Superior temporal gyrus (tissue), 1 donor: ENCODE data around the gene AP3B2.

ENCODE experiments used
- DNase-seq: peaks from one replicate; pipeline ENCODE4 v3.0.0-alpha.2; 2016; ENCODE audit errors: extremely low spot score

Gene AP3B2

DNA sequence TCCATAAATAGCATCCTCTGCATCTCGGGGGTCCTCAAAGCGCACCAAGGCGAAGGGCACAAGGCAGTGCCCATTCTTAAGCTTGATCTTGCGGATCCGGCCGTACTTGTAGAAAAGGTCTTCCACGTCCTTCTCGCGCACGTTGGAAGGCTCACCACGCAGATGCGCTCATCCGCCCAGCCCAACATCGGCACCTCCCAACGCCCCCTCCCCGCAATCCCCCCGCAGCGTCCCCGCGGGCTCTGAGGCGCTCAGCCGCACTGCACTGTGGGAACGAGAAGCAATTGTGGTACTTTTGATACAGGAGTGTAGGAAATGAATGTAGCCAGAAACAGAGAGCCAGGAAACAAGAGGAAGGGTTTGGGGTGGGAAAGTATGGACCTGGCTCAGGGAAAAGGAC lies 17.5 kb downstream of the AP3B2 start:
- DNase-seq = no peak

DNA sequence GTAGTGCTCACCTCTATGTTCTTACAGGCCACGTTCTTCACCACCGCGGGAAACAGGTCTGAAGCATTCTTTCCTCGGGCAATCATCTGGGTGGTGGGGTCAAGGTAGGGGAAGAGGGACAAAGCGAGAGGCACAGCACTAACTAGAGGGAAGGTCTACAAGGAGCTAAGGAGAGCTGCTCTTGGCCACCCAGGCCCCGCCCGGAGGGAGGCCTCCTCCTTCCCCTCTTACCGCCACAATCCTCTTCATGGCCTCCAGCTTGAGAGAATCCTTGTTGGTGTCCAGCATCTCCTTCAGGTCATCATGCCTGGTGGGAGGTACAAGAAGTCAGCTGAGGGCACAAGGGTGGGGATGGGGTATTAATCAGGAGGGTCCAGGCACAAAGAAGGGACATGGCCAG lies 20.5 kb downstream of the AP3B2 start:
- DNase-seq = no peak

DNA sequence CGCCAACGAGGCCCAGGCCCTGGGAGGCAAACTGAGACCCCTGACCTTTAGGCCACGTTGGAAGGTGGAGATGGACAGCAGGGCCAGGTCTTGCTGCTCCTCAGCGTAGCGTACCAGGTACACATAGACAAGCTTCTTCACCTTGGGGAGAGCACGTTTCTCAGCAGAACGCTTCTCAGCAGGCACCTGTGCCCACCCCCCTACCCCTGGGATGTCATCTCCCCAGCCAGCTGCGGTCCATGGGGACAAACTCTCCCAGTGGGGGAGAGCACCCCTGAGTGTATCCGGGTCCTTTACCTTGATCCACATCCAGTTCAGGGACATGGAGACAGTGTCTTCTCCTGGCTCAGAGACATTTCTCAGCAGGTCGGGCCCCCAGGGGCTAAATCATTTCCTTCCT lies 21.0 kb downstream of the AP3B2 start:
- no peak for DNase-seq

DNA sequence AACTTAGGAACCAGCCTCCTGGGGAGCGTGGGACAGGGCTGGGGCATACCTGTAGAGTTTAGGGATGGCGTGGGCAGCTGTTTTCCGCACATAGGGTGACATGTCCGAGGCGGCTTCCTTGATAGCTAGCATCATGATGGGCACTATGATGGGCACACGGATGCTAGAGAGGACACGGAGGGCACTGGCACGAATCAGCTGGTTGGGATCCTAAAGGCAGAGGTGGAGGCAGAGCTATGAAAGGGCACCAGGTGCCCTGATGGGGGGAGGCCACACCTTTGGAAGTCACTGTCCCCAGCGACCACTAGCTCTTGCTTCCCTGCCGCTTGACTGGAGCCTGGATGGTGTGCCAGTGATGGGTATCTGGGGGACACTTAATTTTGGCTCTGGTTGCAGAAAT lies 28.3 kb downstream of the AP3B2 start:
- no peak for DNase-seq

DNA sequence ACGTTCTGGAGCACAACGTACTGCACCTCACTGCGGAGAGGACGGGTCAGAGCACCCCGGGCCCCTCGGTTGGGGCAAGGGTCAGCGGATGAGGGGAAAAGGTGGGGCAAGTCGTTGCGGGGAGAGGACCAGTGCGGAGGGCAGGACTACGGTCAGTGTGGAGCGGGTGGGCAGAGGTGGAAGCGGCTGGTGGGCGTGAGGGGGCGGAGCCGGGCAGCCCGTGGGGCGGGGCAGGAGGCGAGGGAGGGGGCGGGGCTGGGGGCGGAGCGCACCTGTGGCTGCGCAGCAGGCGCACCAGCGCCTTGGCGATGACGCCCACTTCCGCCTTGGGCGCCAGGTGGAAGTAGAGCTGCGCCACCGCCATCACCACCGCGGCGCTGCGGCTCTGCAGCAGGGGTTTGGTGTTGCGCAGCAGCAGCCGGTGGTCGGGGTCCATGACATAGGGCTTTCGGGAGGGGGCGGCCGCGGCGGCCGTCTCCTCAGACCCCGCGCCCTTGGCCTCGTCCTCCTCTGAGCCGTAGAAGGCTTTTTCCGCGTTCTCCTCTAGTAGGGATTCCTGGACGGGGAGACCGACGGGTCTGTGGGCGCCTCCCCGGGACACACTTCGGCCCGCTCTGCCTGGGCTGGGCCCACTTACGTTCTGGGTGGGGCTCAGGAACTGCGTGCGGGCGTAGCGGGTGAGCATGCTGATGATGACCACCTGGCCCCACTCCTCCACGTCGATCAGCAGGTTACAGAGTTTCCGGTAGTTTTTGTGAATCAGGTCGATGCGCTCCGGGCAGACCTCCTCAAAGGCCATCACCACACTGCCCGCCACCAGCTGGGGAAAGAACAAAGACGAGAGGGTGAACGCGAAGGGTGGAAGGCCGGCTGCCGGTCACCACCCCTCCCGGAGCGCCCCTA lies 29.2 kb downstream of the AP3B2 start:
- DNase-seq = no peak

DNA sequence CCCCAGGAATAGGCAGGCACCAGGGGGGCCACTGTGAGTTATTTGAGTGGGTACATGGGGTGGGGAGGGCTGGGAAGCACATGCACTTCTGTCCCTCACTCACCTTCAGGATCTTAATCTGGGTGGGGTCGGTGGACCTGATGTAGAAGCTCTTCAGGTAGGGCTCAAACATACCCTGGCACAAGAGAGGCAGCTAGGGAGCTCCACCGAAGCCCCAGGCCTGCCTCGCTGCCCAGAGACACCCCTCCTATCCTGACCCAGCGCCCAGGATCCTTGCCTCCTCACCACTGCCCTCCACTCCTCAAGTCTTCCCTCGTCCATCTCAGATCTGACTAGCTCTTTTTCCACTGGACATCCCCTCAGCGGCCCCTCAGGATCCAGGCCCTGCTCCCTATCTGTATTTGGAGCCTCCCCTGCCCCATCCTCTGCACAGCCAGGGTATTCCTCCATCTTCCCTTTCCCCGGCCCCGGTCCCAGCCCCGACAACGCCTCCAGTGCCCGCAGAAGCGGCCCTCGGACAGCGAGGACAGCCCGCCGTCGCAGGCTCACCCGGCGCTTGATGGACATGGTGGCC lies 30.0 kb downstream of the AP3B2 start:
- no peak for DNase-seq

DNA sequence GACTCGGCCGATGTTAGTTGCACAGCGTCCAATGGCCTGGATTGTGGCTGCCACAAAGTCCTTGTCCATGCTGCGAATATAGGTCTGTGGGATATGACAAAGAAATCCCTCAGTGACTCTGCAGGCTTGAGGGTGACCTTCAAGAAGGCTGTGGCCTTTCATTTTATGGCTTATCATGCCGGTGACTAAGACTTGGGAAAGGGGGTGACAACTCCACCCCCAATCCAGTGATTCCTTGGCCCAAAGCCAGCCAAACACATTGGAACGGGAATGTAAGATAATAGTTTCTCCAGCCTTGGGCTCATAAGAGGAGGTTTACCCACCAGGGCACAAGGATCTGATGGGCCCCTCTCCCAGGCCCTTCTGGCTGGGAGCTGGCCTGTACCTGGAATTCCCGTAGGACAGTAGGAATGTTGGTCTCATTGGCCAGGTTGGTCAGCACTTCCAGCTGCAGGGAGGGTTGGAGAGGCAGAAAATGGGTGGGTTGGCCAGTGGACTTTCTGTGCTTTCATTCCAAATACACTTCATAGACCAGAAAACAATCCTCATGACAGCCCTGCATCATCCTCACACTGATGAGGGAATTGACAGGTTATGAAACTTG lies 31.9 kb downstream of the AP3B2 start:
- DNase-seq = no peak

DNA sequence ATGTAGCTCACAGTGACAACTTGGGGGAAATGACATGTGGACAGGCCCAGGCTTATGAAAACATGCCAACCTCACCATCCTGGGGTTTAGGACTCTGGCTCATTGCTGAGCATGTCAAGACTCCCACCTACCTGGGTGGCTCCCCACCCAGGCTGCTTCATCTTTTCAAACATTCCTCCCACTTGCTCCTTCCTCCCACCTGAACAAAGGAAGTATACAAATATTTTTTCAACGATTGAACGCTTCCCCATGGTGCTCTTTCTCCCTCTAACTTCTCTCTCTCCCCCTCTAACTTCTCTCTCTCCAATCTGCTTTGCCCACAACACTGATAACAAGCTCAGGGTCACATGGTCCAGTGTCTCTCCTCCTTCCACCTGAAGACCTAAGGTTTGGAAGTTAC lies 34.8 kb downstream of the AP3B2 start:
- no peak for DNase-seq

DNA sequence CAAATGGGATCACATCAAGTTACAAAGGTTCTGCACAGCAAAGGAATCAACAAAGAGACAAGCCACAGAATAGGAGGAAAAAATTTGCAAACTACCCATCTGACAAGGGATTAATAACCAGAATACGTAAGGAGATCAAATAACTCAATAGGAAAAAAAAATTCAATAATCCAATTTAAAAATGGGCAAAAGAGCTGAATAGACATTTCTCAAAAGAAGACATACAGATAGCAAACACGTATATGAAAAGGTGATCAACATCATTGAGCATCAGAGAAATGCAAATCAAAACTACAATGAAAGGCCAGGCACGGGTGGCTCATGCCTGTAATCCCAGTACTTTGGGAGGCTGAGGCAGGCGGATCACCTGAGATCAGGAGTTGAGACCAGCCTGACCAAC lies 39.0 kb downstream of the AP3B2 start:
- no peak for DNase-seq

DNA sequence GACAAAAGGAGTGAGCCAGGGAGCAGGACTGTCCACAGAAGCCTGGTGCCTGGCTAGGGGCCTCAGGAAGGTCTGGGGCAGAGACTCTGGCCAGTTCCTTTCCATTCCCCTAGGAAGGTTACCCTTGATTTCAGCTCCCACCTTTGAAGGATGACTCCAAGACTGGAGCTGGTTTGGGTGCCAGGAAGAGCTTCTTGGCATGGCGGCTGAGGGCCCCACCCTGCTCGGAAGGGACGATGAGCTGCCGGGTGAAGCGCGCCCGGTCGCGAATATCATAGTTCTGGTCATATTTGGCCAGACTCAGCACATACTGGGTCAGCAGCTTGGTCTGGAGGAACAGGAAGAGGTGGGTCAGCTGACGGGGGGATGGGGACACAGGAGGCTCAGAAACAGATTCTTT lies 43.1 kb downstream of the AP3B2 start:
- DNase-seq = no peak

DNA sequence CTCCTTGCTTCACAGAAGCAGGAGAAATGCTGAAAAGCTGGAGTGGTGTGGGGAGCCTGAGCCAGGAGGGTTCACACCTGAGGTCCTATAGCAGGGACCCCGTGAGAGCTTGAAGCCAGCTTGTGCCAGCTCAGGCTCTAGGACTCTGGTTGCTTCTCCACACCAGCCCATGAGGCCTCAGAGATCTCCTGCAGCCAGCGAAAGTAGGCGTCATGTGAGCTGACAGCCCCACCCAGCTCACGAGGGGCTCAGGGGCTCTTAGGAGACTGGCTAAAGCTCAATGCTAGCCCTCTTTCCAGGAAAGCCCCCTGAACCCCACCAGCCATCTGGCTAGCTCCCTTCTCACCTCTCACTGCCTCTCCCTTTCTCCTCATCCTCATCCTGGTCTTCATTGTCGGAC lies 45.7 kb downstream of the AP3B2 start:
- DNase-seq = no peak

DNA sequence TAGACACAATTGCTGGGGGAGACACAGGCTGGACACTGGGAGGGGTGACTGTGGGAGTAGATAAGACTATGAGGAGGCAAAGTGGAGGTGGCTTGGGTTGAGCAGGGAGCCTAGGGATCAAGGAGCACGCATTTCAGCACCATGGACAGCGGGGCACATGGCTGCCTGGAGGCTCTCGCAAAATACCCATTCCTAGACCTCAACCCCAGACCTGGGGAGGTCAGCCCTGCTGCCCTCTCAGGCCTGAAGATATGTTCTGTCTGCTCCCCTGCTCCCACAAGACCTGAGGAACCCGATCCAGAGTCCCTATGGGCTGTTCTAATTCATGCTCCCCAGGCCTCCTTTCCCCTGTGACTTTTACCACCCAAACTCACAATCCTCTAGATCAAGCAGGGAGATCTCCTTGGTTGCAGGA lies 46.5 kb downstream of the AP3B2 start:
- no peak for DNase-seq

DNA sequence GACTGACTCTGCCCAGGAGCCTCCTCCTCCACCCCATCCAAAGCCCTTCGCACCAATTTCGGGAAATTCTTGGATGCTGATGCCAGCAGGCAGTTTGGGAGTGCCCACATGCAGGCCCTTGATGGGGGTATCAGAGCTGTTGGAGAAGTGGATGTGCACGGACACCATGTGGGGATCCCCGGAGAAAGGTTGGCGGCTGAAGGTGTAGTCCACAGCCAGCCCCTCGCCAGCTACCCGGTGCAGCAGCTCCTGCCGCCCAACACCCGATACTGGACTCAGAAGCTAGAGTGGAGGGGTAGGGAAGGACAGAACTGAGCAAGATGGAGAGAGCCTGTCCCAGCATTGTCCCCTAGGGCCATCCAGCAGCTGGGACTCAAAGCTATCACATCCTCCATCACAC lies 47.0 kb downstream of the AP3B2 start:
- no peak for DNase-seq

DNA sequence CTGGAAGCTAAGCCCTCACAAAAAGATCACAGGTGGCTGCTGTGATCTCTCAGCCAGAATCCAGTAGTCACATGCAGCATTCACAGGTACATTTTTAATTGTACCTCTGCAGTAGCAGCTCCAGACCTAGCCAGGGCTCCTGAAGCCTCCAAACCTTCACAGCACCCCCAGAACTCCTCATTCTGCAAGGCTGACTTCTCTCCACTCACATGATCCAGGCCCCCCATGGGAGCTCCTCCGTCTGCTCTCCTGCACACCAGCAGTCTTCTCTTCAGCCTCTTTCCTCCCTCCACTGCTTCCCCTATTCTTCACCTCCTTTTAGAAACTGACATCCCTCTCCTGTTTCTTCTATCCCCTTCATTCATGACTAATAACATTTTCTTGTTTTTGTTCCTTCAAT lies 49.3 kb downstream of the AP3B2 start:
- no peak for DNase-seq

DNA sequence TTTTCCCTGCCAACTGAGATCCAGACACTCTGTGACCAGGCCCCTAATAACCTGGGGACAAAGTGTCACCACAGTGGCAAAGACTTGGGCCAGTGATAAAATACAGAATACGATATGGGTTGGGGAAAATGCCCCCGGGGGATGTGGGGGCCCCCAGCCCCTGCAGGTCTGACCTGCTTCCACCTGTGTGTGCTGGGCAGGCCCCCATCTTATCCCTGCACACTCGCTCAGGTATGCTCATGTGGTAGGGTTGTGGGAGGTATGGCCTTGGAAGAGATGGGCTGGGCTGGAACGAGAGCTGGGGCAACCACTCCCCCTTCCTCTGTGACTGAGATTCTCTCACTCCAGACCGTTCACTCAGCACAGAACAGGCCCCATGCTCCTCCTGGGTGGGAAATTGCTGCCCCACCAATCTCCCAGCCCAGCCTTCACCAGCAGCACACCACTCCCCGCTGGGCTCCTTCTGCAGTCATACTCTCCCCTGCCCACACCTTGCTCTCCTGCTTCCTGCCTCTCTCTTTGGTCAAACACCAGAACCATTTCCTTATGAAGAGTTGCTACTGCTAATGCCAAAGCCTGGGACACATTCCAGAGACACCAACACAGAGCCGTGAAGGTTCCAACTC lies 52.9 kb downstream of the AP3B2 start:
- no peak for DNase-seq

DNA sequence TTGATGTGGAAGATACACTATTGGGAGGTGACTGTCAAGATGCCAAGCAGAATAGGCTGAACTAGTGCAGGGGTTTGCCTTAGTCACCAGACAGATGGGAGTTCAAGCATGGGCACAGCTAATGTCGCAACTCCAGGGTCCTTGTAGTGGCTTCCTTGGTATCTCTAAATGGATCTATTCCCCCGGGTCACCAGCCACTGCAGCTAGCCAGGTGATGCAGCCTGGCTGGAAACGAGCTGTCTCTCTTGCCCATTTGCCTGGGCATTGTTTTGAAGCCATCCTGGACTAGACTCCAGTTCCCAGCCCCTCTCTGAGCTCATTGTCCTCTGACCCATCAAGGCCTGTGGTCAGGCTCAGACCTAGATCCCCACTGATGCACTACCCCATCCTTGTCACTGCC lies 54.1 kb downstream of the AP3B2 start:
- DNase-seq = no peak

DNA sequence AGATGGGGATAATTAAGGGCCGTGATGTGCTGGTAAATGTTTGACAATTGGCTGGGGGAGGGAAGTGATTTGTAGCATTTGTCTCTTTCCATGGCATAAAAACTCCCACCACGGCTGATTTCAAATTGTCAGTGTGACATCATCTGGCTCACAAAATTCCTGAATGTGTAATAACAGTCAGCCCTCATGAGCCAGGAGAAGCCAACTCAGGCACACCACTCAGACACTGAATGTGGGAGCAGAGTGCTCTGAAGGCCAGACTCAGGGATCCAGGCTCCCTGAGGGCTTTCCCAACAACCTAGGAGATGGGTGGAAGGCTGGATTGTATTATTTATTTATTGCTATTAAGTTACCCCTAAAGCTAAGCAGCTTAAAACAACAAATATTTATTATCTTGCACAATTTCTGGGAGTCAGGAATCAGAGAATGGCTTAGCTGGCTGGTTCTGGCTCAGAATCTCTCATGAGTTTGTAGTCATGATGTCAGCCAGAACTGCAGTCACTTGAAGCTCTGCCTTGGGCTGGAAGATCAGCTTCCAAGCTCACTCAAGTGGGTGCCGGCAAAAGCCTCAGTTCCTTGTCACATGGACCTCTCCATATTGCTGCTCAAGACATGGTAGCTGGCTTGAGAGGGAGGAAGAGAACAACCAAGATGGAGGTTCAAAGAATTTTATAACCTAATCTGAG lies 56.0 kb downstream of the AP3B2 start:
- DNase-seq = no peak

DNA sequence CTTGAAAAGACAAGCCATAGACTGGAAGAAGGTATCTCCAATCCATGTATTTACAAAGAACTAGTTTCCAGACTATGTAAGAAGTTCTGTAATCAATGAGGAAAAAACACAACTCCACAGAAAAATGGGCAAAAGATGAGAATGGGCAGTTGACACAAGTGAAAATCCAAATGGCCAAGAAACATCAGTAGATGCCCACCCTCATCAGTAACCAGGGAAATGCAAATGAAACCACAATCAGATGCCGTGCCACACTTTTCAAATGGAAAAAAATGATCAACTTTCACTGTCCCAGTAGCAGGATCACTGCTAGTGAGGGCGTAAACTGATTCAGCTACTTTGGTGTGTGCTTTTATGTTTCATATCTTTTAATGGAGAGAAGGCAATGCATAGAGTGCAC lies 58.0 kb downstream of the AP3B2 start:
- no peak for DNase-seq

DNA sequence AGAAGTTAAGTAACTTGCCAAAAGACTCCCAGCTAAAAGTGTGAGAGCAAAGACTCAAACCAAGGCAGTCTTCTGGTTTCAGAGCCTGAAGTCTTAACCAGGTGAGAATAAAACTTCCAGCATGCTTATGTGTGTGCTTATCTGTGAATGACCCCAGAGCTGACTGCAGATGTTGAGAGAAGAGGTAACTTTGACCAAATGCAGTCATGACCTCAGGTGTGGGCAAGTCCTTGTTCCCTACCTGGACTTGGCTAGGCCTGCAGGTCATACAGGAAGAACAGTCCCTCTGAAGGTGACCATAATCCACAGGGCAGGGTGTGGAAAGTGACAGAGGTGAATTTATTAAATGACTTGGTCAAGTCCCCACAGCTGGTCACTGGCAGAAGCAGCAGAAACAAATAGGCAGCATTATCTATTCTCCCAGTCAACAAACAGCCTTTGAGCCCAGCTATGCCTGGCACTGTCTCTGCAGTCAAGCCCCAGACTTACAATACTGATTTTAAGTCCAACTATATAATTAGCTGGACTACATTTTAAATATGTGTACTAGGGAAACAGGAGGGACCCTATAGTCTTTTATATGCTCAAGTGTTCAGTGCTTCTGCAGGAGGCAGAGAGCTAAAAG lies 59.5 kb downstream of the AP3B2 start:
- peak; percentile 86 for DNase-seq

DNA sequence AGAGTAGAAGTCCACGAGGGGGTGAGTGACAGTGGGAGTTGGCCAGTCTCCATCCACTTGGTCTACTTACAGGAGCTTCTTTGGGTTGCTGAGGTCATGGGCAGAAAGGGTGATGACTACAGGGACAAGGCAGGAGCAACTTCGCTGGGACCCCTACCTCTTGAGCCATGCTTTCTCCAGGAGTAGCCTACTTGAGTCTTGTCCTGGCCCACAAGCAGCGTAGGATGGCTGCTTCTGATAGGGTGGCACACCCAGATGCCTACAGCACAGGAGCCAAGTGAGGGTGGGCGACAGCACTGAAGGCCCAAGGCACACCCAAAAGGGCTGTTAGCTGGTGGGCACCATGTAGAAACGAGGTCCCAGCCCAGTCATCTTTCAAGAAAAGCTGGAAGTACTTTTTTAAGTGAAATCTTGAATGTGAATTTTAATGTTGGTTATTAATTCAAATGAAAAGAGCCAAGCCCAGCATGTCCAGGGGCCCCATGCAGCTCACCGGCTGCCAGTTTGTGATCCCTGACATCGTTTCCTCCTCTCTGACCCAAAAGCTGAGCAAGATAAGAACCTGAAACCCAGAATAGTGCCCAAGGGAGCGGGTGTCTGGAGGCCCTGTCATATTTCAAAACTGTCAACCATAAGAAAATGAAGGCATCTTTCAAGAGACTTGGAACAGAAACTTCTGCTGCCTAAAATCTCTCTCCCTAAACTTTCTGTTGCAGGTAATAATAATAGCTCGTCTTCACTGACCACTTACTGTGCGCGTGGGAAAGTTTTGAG lies 60.3 kb downstream of the AP3B2 start:
- DNase-seq = no peak
